ENCODE results near the gene CNBP. TPM values are rescaled to one million over a fixed set of nuclear protein-coding genes. Genes with fewer than 3 reads are reported as not detected.

CNBP gene
- 243 TPM in 2 replicates for total RNA-seq

DNA sequence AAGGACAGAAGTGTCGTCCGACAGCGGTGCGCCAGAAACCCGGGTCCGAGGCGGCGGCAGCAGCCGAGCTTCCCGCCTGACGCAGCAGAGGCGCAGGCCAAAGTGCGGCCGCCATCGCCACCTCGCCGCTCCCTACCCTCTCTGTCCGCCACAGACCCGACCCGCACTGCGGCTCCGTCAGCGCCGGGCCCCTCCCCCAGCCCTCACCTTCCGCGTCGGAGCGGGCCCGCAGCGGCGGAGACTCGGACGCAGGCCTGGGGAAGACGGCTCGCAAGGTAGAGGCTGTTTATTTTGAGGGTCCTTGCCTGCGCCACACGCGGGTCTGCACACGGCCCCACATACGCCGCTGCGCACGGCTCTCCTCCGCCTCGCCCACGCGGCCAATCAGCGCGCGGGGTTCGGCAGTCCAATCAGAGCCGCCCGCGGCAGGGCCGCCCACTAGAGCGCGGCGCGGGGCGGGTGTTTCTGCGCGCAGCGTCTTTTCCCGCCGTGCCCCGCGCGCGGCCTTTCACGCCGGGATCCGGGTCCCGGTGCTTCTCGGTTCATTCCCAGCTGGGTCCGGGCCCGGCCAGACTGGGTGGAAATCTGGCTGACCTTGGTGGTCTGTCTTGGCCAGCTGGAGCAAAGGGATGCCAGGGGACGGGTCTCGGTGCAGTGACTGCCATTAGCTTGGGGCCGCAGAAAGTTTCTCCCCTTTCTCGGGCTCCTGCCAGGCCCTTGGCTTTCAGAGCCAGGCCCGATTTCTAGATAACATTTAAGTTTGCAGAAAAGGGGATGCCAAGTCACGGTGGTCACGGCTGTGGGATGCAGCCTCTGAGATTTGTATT lies at the start of gene CNBP:
TSS of gene CNBP (minus strand) at position 328 of the 827 bp plus-strand sequence. CDS start 12,139 bp downstream, outside the sequence.

DNA sequence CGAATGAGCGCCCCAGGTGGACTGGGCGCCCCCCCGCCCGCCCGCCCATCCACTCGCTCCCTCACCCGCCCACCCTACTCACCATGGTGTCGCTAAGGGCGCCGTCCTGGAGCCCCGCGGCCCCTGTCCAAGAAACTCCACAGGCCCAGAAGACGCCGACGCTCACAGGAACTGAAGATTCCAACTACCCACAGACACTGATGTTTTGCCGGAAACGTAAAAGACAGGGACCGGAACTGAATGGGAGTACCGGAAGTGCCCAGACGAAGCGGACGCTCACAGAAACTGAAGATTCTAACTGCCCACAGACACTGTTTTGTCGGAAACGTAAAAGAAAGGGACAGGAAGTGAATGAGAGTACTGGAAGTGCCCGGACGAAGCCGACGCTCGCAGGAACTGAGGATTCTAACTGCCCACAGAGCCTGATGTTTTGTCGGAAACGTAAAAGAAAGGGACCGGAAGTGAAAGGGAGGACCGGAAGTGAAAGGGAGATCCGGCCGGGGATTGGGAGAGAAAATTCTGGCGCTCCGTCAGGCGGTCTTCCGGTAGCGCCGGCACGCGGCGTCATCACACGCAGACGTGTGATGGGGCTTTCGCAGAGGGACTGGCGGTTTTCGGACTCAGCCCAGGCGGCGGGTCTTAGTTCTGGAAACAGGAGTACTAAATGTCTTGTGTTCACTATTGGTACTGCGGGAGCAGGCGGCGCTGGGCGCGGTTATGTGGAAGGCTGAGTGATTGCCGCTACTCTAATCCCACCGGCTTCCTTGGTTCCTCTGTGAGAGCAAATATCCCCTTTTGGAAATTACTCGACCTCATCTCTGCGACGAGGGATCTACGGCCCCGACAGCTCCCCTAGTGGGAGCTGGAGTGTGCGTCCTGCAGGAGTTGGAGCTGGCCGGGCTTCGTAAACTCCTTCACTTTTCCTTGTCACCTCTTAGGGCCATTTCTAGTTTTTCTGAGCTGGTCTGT lies 22.5 kb downstream of the CNBP start, which contains the start of gene ISY1:
TSS of gene ISY1 (minus strand) at position 173 of the 969 bp plus-strand sequence. CDS start at position 85, 88 bp downstream.

DNA sequence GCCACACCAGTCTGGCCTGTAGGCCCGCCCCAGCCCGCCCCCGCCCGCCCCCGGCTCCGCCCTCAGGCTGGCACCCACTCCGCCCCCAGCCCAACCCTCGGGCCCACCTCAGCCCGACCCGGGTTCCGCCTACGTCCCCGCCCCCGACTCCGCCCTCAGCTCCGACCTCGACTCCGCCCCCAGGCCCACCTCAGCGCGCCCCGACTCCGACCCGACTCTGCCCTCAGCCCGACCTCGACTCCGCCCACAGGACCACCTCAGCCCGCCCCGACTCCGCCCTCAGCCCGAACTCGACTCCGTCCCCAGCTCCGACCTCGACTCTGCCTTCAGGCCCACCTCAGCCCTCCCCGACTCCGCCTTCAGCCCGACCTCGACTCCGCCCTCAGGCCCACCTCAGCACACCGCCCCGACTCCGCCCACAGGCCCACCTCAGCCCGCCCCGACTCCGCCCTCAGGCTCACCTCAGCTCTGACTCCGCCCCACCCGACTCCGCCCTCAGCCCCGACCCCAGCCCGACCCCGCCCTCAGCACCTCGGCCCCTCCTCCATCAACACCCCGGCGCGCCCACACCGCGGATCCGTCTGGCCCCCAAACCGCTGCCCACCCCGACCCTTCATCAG lies 61.8 kb downstream of the CNBP start, which contains the start of gene RAB43:
TSS of gene RAB43 (minus strand) at position 13 of the 620 bp plus-strand sequence. CDS start 315 bp downstream, outside the sequence.

Other genes starting within 250 kb of the CNBP start
- gene CFAP92, start 189.8 kb downstream of the CNBP start, total RNA-seq, result not detected in 2 replicates
- gene EFCC1, start 182.6 kb downstream of the CNBP start, total RNA-seq, result not detected in 2 replicates
- not detected in 2 replicates for gene GP9, start 123.1 kb downstream of the CNBP start, total RNA-seq
- gene RAB43, start 62.1 kb downstream of the CNBP start, total RNA-seq, result 12.9 and 15.0 TPM in 2 replicates
- 19.6 and 21.4 TPM in 2 replicates for gene ISY1, start 22.8 kb downstream of the CNBP start, total RNA-seq
- 223 and 242 TPM in 2 replicates for gene COPG1, start 65.7 kb upstream of the CNBP start, total RNA-seq
- 24.5 and 29.1 TPM in 2 replicates for gene HMCES, start 95.0 kb upstream of the CNBP start, total RNA-seq
- gene EFCAB12, start 244.7 kb upstream of the CNBP start, total RNA-seq, result 0.15 and 0.17 TPM in 2 replicates